ENCODE measurements around the gene PDCD2. TPM values are rescaled to one million over a fixed set of nuclear protein-coding genes. Genes with fewer than 3 reads are reported as not detected.
A peak's percentile ranks its signal among the peaks of the same experiment; 100 is the strongest.

Gene PDCD2
- total and polyA plus RNA-seq, 9 of the 15 experiments (the other 6 are each of a cell fraction or from before 2014, with no cell fraction given) = 67.3 to 430 (median 318) TPM

DNA sequence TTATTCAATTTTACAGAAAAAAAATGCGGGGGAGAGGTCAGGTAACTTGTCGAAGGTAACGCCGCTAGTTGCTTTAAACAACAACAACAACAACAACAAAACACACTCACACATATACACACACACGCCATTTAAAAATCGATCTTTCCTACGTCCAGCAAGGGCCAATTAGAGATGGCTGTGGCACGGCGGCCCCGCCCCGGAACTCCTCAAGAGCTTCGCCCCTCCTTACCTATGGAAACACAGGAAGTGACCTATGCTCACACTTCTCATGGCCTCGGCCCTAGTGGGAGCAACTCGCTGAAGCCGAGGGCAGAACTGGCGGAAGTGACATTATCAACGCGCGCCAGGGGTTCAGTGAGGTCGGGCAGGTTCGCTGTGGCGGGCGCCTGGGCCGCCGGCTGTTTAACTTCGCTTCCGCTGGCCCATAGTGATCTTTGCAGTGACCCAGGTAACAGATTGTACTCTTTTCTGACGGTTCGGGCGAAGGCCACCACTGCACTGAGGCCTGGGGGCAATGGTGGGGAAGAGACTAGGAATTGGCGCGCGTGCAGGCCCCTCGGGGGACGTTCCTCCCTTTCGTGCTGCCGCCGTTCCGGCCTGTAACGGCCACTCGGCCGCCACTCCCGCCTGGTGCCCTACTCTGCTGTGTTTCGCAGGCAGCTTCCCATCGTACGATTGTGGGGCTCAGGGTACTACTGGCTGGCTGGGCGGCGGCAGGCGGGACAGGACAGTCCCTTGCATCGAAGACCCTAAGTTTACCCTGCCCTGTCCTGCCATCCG lies 30.2 kb downstream of the PDCD2 start, which contains the start of gene TBP (continued):
- TF ChIP-seq, protein P1, sequence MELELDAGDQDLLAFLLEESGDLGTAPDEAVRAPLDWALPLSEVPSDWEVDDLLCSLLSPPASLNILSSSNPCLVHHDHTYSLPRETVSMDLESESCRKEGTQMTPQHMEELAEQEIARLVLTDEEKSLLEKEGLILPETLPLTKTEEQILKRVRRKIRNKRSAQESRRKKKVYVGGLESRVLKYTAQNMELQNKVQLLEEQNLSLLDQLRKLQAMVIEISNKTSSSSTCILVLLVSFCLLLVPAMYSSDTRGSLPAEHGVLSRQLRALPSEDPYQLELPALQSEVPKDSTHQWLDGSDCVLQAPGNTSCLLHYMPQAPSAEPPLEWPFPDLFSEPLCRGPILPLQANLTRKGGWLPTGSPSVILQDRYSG (tag; conservative IDR thresholded peaks at IDR 0.05; ENCODE audit: low read depth) = no peak
- TF ChIP-seq BMI1 (IDR thresholded peaks at IDR 0.05; ENCODE audit: low read length) (no peak), ZNF274 (IDR thresholded peaks at IDR 0.05; ENCODE audit: borderline replicate concordance, low read depth, low read length) (no peak), ZKSCAN3 (CRISPR knock-in tag; IDR thresholded peaks at IDR 0.05) (no peak), CREBBP (IDR thresholded peaks at IDR 0.05; ENCODE audit: low read depth, low read length) (no peak), TBP (optimal IDR thresholded peaks at IDR 0.05; ENCODE audit: low read depth, low read length) (peak; percentile 85), SP1 (CRISPR knock-in tag; IDR thresholded peaks at IDR 0.05) (peak; percentile 94), U2AF2 (optimal IDR thresholded peaks at IDR 0.05; ENCODE audit: low read depth, low read length) (no peak), KLF16 (IDR thresholded peaks at IDR 0.05) (no peak), ESRRA (IDR thresholded peaks at IDR 0.05; ENCODE audit: borderline replicate concordance, low read depth) (peak; percentile 83), SMAD4 (CRISPR knock-in tag; conservative IDR thresholded peaks at IDR 0.05) (peak; percentile 74), POLR2H (tag; IDR thresholded peaks at IDR 0.05; ENCODE audit: low read depth) (peak; percentile 37; the same call in 1 of the 2 replicates), GTF2F1 (IDR thresholded peaks at IDR 0.05; ENCODE audit: low read depth, low read length) (peak; percentile 21; the same call in 1 of the 2 replicates), YY1 (IDR thresholded peaks at IDR 0.05; ENCODE audit: borderline replicate concordance in 1 of 3, control insufficient read depth in 1 of 3, extremely low read depth in 1 of 3, insufficient read depth in 3 of 3, insufficient read length in 1 of 3, insufficient replicate concordance in 2 of 3, low read depth in 1 of 3, low read length in 2 of 3) (peak; percentile 45 to 89 (median 88))
- TF ChIP-seq, protein P2, sequence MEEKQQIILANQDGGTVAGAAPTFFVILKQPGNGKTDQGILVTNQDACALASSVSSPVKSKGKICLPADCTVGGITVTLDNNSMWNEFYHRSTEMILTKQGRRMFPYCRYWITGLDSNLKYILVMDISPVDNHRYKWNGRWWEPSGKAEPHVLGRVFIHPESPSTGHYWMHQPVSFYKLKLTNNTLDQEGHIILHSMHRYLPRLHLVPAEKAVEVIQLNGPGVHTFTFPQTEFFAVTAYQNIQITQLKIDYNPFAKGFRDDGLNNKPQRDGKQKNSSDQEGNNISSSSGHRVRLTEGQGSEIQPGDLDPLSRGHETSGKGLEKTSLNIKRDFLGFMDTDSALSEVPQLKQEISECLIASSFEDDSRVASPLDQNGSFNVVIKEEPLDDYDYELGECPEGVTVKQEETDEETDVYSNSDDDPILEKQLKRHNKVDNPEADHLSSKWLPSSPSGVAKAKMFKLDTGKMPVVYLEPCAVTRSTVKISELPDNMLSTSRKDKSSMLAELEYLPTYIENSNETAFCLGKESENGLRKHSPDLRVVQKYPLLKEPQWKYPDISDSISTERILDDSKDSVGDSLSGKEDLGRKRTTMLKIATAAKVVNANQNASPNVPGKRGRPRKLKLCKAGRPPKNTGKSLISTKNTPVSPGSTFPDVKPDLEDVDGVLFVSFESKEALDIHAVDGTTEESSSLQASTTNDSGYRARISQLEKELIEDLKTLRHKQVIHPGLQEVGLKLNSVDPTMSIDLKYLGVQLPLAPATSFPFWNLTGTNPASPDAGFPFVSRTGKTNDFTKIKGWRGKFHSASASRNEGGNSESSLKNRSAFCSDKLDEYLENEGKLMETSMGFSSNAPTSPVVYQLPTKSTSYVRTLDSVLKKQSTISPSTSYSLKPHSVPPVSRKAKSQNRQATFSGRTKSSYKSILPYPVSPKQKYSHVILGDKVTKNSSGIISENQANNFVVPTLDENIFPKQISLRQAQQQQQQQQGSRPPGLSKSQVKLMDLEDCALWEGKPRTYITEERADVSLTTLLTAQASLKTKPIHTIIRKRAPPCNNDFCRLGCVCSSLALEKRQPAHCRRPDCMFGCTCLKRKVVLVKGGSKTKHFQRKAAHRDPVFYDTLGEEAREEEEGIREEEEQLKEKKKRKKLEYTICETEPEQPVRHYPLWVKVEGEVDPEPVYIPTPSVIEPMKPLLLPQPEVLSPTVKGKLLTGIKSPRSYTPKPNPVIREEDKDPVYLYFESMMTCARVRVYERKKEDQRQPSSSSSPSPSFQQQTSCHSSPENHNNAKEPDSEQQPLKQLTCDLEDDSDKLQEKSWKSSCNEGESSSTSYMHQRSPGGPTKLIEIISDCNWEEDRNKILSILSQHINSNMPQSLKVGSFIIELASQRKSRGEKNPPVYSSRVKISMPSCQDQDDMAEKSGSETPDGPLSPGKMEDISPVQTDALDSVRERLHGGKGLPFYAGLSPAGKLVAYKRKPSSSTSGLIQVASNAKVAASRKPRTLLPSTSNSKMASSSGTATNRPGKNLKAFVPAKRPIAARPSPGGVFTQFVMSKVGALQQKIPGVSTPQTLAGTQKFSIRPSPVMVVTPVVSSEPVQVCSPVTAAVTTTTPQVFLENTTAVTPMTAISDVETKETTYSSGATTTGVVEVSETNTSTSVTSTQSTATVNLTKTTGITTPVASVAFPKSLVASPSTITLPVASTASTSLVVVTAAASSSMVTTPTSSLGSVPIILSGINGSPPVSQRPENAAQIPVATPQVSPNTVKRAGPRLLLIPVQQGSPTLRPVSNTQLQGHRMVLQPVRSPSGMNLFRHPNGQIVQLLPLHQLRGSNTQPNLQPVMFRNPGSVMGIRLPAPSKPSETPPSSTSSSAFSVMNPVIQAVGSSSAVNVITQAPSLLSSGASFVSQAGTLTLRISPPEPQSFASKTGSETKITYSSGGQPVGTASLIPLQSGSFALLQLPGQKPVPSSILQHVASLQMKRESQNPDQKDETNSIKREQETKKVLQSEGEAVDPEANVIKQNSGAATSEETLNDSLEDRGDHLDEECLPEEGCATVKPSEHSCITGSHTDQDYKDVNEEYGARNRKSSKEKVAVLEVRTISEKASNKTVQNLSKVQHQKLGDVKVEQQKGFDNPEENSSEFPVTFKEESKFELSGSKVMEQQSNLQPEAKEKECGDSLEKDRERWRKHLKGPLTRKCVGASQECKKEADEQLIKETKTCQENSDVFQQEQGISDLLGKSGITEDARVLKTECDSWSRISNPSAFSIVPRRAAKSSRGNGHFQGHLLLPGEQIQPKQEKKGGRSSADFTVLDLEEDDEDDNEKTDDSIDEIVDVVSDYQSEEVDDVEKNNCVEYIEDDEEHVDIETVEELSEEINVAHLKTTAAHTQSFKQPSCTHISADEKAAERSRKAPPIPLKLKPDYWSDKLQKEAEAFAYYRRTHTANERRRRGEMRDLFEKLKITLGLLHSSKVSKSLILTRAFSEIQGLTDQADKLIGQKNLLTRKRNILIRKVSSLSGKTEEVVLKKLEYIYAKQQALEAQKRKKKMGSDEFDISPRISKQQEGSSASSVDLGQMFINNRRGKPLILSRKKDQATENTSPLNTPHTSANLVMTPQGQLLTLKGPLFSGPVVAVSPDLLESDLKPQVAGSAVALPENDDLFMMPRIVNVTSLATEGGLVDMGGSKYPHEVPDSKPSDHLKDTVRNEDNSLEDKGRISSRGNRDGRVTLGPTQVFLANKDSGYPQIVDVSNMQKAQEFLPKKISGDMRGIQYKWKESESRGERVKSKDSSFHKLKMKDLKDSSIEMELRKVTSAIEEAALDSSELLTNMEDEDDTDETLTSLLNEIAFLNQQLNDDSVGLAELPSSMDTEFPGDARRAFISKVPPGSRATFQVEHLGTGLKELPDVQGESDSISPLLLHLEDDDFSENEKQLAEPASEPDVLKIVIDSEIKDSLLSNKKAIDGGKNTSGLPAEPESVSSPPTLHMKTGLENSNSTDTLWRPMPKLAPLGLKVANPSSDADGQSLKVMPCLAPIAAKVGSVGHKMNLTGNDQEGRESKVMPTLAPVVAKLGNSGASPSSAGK (IDR thresholded peaks at IDR 0.05) = no peak

Measured in K562 (cell line).